Endothelial cell of umbilical vein (primary cell): ENCODE data around the gene RNF10. TPM values are rescaled to one million over a fixed set of nuclear protein-coding genes. Genes with fewer than 3 reads are reported as not detected.
A peak's percentile ranks its signal among the peaks of the same experiment; 100 is the strongest.
"Not testable (repeated sequence)": the region's sequence is repeated elsewhere in the genome, so short reads cannot be mapped to it uniquely, and the experiment has no call there.

Source experiments
- BruUV-seq: library from RNA; stranded (reverse); fragments of 400-500 nt; replicated peaks from 2 replicates; lab custom pipeline; 2021; lab: Mats Ljungman, UMichigan
- CTCF ChIA-PET: fragments of 300-600, 350-600 bp; sonication (Branson Sonifier 250); formaldehyde crosslinking; loops from one replicate; lab custom pipeline; 2021; ENCODE audit warnings: antibody characterized with exemption, inconsistent platforms; lab: Charles Lee
- POLR2A ChIA-PET: fragments of 300-600, 350-600 bp; sonication (Branson Sonifier 250); formaldehyde crosslinking; loops from one replicate; lab custom pipeline; 2021; ENCODE audit warnings: antibody characterized with exemption, inconsistent platforms; lab: Charles Lee
- DNase-seq: peaks from one replicate; pipeline ENCODE4 v3.0.0-alpha.2; 2011; ENCODE audit warnings: low read depth, low spot score
- FAIRE-seq: peaks from 2 replicates; lab custom pipeline; 2011; peaks lifted over from hg19 to GRCh38; lab: Jason Lieb, UNC
- H2AFZ ChIP-seq: 2 replicates; pipeline ENCODE4 v1.6.0; 2012; ENCODE audit warnings: low read depth, low read length, control low read depth, inconsistent platforms
- H3K27ac ChIP-seq: 2 replicates; pipeline ENCODE4 v1.5.1; 2011; ENCODE audit warnings: low read depth, mild to moderate bottlenecking, control low read depth, low read length, moderate library complexity; ENCODE audit not compliant: insufficient read depth
- H3K27me3 ChIP-seq, 2 experiments: 2 replicates each; pipeline versions ENCODE4 v1.6.0 to v1.6.1; 2011; ENCODE audit warnings: low read length in 2 of 2, mixed read lengths in 1 of 2; ENCODE audit not compliant: control insufficient read depth in 2 of 2, insufficient read depth in 2 of 2
- H3K36me3 ChIP-seq, 2 experiments: 2 replicates in 1 of 2; 3 replicates in 1 of 2; pipeline ENCODE4 v1.5.1; 2011; ENCODE audit warnings: low read length in 2 of 2, mild to moderate bottlenecking in 1 of 2, moderate library complexity in 1 of 2; ENCODE audit not compliant: control insufficient read depth in 2 of 2, insufficient read depth in 2 of 2; ENCODE audit errors: extremely low read depth in 1 of 2
- H3K4me1 ChIP-seq: 3 replicates; pipeline ENCODE4 v1.5.1; 2011; ENCODE audit warnings: mild to moderate bottlenecking, low read length; ENCODE audit not compliant: control insufficient read depth, insufficient read depth; ENCODE audit errors: extremely low read depth
- H3K4me2 ChIP-seq: 2 replicates; pipeline ENCODE4 v1.6.1; 2011; ENCODE audit warnings: low read length, control low read depth, mixed read lengths; ENCODE audit not compliant: insufficient read depth
- H3K4me3 ChIP-seq, 3 experiments: fragments of 200-600 bp in 1 of 3; sonication (generic), shearing (Covaris generic) in 1 of 3; replicated peaks in 1 of 3; 2 replicates each; pipeline ENCODE4 v1.5.1; 2011 to 2016; ENCODE audit warnings: control low read depth in 3 of 3, low read length in 3 of 3, mild to moderate bottlenecking in 2 of 3, inconsistent platforms in 1 of 3, low read depth in 1 of 3, moderate library complexity in 1 of 3; ENCODE audit not compliant: insufficient read depth in 1 of 3
- H3K79me2 ChIP-seq: 2 replicates; pipeline ENCODE4 v1.6.0; 2012; ENCODE audit warnings: low read length, inconsistent platforms; ENCODE audit not compliant: control insufficient read depth, insufficient read depth
- H3K9ac ChIP-seq: replicated peaks from 2 replicates; pipeline ENCODE3; 2011; ENCODE audit warnings: low read length, control low read depth; ENCODE audit not compliant: insufficient read depth; ENCODE audit errors: extremely low read depth
- H3K9me1 ChIP-seq: replicated peaks from 3 replicates; pipeline ENCODE4 v1.6.0; 2011; ENCODE audit warnings: mild to moderate bottlenecking, low read length; ENCODE audit not compliant: control insufficient read depth, insufficient read depth; ENCODE audit errors: extremely low read depth
- H3K9me3 ChIP-seq: replicated peaks from 2 replicates; pipeline ENCODE4 v1.5.1; 2012; ENCODE audit warnings: low read length, inconsistent platforms; ENCODE audit not compliant: control insufficient read depth, insufficient read depth
- H4K20me1 ChIP-seq: replicated peaks from 2 replicates; pipeline ENCODE3; 2011; ENCODE audit warnings: mild to moderate bottlenecking, low read length; ENCODE audit not compliant: control insufficient read depth, insufficient read depth; ENCODE audit errors: extremely low read depth
- CTCF ChIP-seq, 2 donors: IDR thresholded peaks; 1 replicate in 1 of 2; 2 replicates in 1 of 2; pipeline ENCODE4 v1.5.1; 2011; ENCODE audit warnings: low read length in 2 of 2, mild to moderate bottlenecking in 2 of 2, moderate library complexity in 2 of 2, control low read depth in 1 of 2, inconsistent platforms in 1 of 2, low read depth in 1 of 2; ENCODE audit not compliant: insufficient read depth in 1 of 2; ENCODE audit errors: extremely low read depth in 1 of 2
- FOS ChIP-seq: IDR thresholded peaks from 2 replicates; pipeline ENCODE4 v1.6.1; 2011; ENCODE audit warnings: mild to moderate bottlenecking, low read length, moderate library complexity, borderline replicate concordance; ENCODE audit not compliant: insufficient read depth
- GATA2 ChIP-seq: IDR thresholded peaks from 2 replicates; pipeline ENCODE4 v1.7.0; 2011; ENCODE audit warnings: low read depth, mild to moderate bottlenecking, moderate library complexity, mixed read lengths, low read length; ENCODE audit not compliant: insufficient read length, insufficient read depth
- MYC ChIP-seq: IDR thresholded peaks from one replicate; pipeline ENCODE4 v1.6.1; 2011; ENCODE audit warnings: mild to moderate bottlenecking, low read depth, low read length
- dilution Hi-C: fragments of 300-500 bp; cut with MboI; formaldehyde crosslinking; loops from one replicate; pipeline ENCODE4 v1.15.0; 2019; ENCODE audit warnings: low sequenced_read_pairs; ENCODE audit not compliant: extremely low pct_ligation_motif_present
- intact Hi-C: fragments of 100-400 bp; cut with micrococcal nuclease; formaldehyde crosslinking; loops from one replicate; pipeline ENCODE4 v1.10.0; 2022
- polyA plus RNA-seq, 4 experiments: library from polyadenylated mRNA; depleted of rRNA in 3 of 4; stranded (reverse) in 3 of 4; unstranded in 1 of 4; fragments of >200 nt; gene quantifications; 2 replicates each; pipeline versions ENCODE4 v1.2.1 to v1.2.3, GENCODE V29; 2011 to 2012; ENCODE audit warnings: missing spikeins in 1 of 4
- total RNA-seq: library from RNA; stranded (reverse); gene quantifications from 2 replicates; pipeline ENCODE4 v1.2.3, GENCODE V29; 2021

RNF10 gene
- total and polyA plus RNA-seq, 2 donors (not counting 3 experiments of a cell fraction or from before 2014, with no cell fraction given): 120 to 236 TPM

GRCh38 chr12:120529641-120530417 is 4.3 kb upstream of the RNF10 start:
- Histone ChIP-seq H3K36me3 (no peaks in the 10 kb centered on the region), H3K9ac (peak overlapping the region; percentile 90), H3K27me3 (no peaks in the 10 kb centered on the region), H2AFZ (peak overlapping the region; percentile 52), H4K20me1 (no peaks in the 10 kb centered on the region), H3K4me1 (peaks cover 15% of the 10 kb centered on the region), H3K9me1 (no peaks in the 10 kb centered on the region), H3K27ac (peak overlapping the region; percentile 79), H3K4me3 (peak overlapping the region; percentile 26 to 98 (median 77)), H3K79me2 (peaks cover 9% of the 10 kb centered on the region), H3K9me3 (no peaks in the 10 kb centered on the region), H3K4me2 (peak overlapping the region; percentile 74)
- ChIA-PET POLR2A (interaction anchor here (0.7 to 1.2 kb wide), 3 partner anchors 9 to 329 kb away, joined by 3 to 7 read pairs (median 3); partner anchors contain the start of gene RPLP0), CTCF (interaction anchor here (0.6 to 2.1 kb wide), 5 partner anchors 25 to 42 kb away, joined by 3 to 9 read pairs (median 4); partner anchors contain the start of gene DYNLL1)
- BruUV-seq: no TSS peak
- FAIRE-seq (peak; percentile 61), DNase-seq (peak; percentile 73)
- dilution Hi-C loops: no loop called here
- no peak for TF ChIP-seq CTCF (IDR thresholded peaks at IDR 0.05; ENCODE audit: extremely low read depth in 1 of 2, insufficient read depth in 1 of 2, low read depth in 1 of 2, low read length in 2 of 2)
- no peak for TF ChIP-seq MYC
- peak; percentile 30 for TF ChIP-seq FOS
- no peak for TF ChIP-seq GATA2
- intact Hi-C loops: loop anchor here (1.0 to 2.0 kb wide), 2 partner anchors 34 to 61 kb away; partner anchors contain the start of genes DYNLL1 and SRSF9

GRCh38 chr12:120530418-120530761 is 3.8 kb upstream of the RNF10 start:
- BruUV-seq, H3K9me1 ChIP-seq, H3K27me3 ChIP-seq, FAIRE-seq, DNase-seq, H3K36me3 ChIP-seq, H3K9ac ChIP-seq, H4K20me1 ChIP-seq, H3K9me3 ChIP-seq, intact Hi-C loops, dilution Hi-C loops: not testable (repeated sequence)
- Histone ChIP-seq H3K4me2 (peak overlapping the region; percentile 74), H3K4me1 (peaks cover 15% of the 10 kb centered on the region), H3K4me3 (peak overlapping the region in 1 of 3 experiments; percentile 77), H3K79me2 (peaks cover 14% of the 10 kb centered on the region), H3K27ac (peak overlapping the region; percentile 79), H2AFZ (peak overlapping the region; percentile 52)
- POLR2A ChIA-PET: interaction anchor here (1.2 kb wide), 1 partner anchor 20 kb away, joined by 3 read pairs; no protein-coding TSS in a partner anchor
- CTCF ChIA-PET: interaction anchor here (2.1 kb wide), 1 partner anchor 34 kb away, joined by 9 read pairs; the partner anchor contains the start of gene DYNLL1
